Loucy (cell line): ENCODE data around the gene SLC37A4.
"Not testable (repeated sequence)": the region's sequence is repeated elsewhere in the genome, so short reads cannot be mapped to it uniquely, and the experiment has no call there.

Experiments used
- H2AFZ ChIP-seq: fragments of 200-600 bp; sonication (generic); 2 replicates; pipeline ENCODE4 v1.6.0; 2016; ENCODE audit warnings: antibody characterized with exemption, mild to moderate bottlenecking, low read length, moderate library complexity
- H3F3A ChIP-seq: fragments of 200-600 bp; 2 replicates; pipeline ENCODE4 v1.6.0; 2016; ENCODE audit warnings: antibody characterized with exemption, low read depth, mild to moderate bottlenecking
- H3K27me3 ChIP-seq: fragments of 200-600 bp; sonication (generic); 2 replicates; pipeline ENCODE4 v1.6.1; 2014; ENCODE audit warnings: low read length, mild to moderate bottlenecking; ENCODE audit not compliant: insufficient read depth, poor library complexity, severe bottlenecking
- H3K36me3 ChIP-seq: fragments of 200-600 bp; sonication (generic); 2 replicates; pipeline ENCODE4 v1.6.1; 2016; ENCODE audit warnings: low read length; ENCODE audit not compliant: insufficient read depth
- H3K4me1 ChIP-seq: fragments of 200-600 bp; sonication (generic); 2 replicates; pipeline ENCODE4 v1.5.1; 2014; ENCODE audit warnings: low read length, mild to moderate bottlenecking; ENCODE audit not compliant: insufficient read depth, poor library complexity, severe bottlenecking
- H3K4me2 ChIP-seq: fragments of 200-600 bp; sonication (generic); 2 replicates; pipeline ENCODE4 v1.6.0; 2014; ENCODE audit warnings: antibody characterized with exemption, low read length, low read depth, mild to moderate bottlenecking; ENCODE audit not compliant: poor library complexity, severe bottlenecking
- H3K4me3 ChIP-seq: fragments of 200-600 bp; sonication (generic); 2 replicates; pipeline ENCODE4 v1.5.1; 2014; ENCODE audit warnings: low read length, mild to moderate bottlenecking, mixed read lengths; ENCODE audit not compliant: poor library complexity, severe bottlenecking
- H3K79me2 ChIP-seq: fragments of 200-600 bp; sonication (generic); 2 replicates; pipeline ENCODE4 v1.6.1; 2014; ENCODE audit warnings: low read length; ENCODE audit not compliant: insufficient read depth
- H3K9ac ChIP-seq: fragments of 200-600 bp; sonication (generic); 2 replicates; pipeline ENCODE4 v1.6.0; 2014; ENCODE audit warnings: mild to moderate bottlenecking, low read depth, low read length, moderate library complexity; ENCODE audit not compliant: poor library complexity, severe bottlenecking
- H3K9me2 ChIP-seq: fragments of 200-600 bp; sonication (generic); replicated peaks from 2 replicates; pipeline ENCODE4 v1.6.1; 2016; ENCODE audit warnings: low read depth, low read length, mixed read lengths
- H3K9me3 ChIP-seq: fragments of 200-600 bp; sonication (generic); 2 replicates; pipeline ENCODE4 v1.6.1; 2014; ENCODE audit warnings: mild to moderate bottlenecking, antibody characterized with exemption, low read length, low read depth; ENCODE audit not compliant: insufficient read depth
- H4K20me1 ChIP-seq: fragments of 200-600 bp; sonication (generic); 2 replicates; pipeline ENCODE4 v1.6.0; 2014; ENCODE audit warnings: antibody characterized with exemption, low read length, mild to moderate bottlenecking; ENCODE audit not compliant: insufficient read depth, poor library complexity, severe bottlenecking
- CTCF ChIP-seq: fragments of 200-600 bp; sonication (generic); conservative IDR thresholded peaks from 2 replicates; pipeline ENCODE4 v1.5.1; 2014; ENCODE audit warnings: mild to moderate bottlenecking, antibody characterized with exemption, low read length
- EZH2phosphoT487 ChIP-seq: fragments of 200-600 bp; IDR thresholded peaks from 2 replicates; pipeline ENCODE4 v1.6.1; 2018; ENCODE audit warnings: antibody characterized with exemption, mild to moderate bottlenecking, moderate library complexity, borderline replicate concordance

The SLC37A4 gene

GRCh38 chr11:118988280-118988679, 42.4 kb downstream of the SLC37A4 start:
- H2AFZ ChIP-seq = no peak overlapping the region
- no peaks in the 10 kb centered on the region for H4K20me1 ChIP-seq
- H3K9me3 ChIP-seq = no peaks in the 10 kb centered on the region
- no peaks in the 10 kb centered on the region for H3K36me3 ChIP-seq
- no peaks in the 10 kb centered on the region for H3K27me3 ChIP-seq
- H3K4me2 ChIP-seq = no peak overlapping the region
- no peaks in the 10 kb centered on the region for H3K9me2 ChIP-seq
- no peak overlapping the region for H3K4me3 ChIP-seq
- H3K79me2 ChIP-seq = no peaks in the 10 kb centered on the region
- no peak overlapping the region for H3K9ac ChIP-seq
- TF ChIP-seq EZH2phosphoT487 (no peak), CTCF (no peak)
- H3F3A ChIP-seq = no peaks in the 10 kb centered on the region
- H3K4me1 ChIP-seq = no peaks in the 10 kb centered on the region

GRCh38 chr11:118984825-118985224, 45.9 kb downstream of the SLC37A4 start:
- H3K9me3 ChIP-seq = no peaks in the 10 kb centered on the region
- H3F3A ChIP-seq = no peaks in the 10 kb centered on the region
- no peaks in the 10 kb centered on the region for H3K9me2 ChIP-seq
- H3K36me3 ChIP-seq = no peaks in the 10 kb centered on the region
- no peak overlapping the region for H3K9ac ChIP-seq
- H3K4me2 ChIP-seq = no peak overlapping the region
- no peak for TF ChIP-seq CTCF
- H3K4me3 ChIP-seq = no peak overlapping the region
- no peaks in the 10 kb centered on the region for H3K27me3 ChIP-seq
- no peaks in the 10 kb centered on the region for H4K20me1 ChIP-seq
- H2AFZ ChIP-seq = no peak overlapping the region
- H3K79me2 ChIP-seq = no peaks in the 10 kb centered on the region
- no peaks in the 10 kb centered on the region for H3K4me1 ChIP-seq

- not testable (repeated sequence) for H3K4me3 ChIP-seq, H3K36me3 ChIP-seq, H2AFZ ChIP-seq, H3K9ac ChIP-seq, H3K27me3 ChIP-seq, H4K20me1 ChIP-seq, H3K79me2 ChIP-seq, H3K4me2 ChIP-seq, H3F3A ChIP-seq, H3K9me2 ChIP-seq, H3K9me3 ChIP-seq, H3K4me1 ChIP-seq
Measured at GRCh38 chr11:118984337-118984736, 46.3 kb downstream of the SLC37A4 start.

GRCh38 chr11:118980191-118980881, 50.3 kb downstream of the SLC37A4 start:
- Histone ChIP-seq H3K27me3 (no peaks in the 10 kb centered on the region), H3K9me2 (no peaks in the 10 kb centered on the region), H3K9me3 (no peaks in the 10 kb centered on the region), H3K79me2 (no peaks in the 10 kb centered on the region), H3K4me1 (no peaks in the 10 kb centered on the region), H3K4me2 (no peak overlapping the region), H3K36me3 (no peaks in the 10 kb centered on the region), H4K20me1 (no peaks in the 10 kb centered on the region), H3K9ac (no peak overlapping the region), H3K4me3 (no peak overlapping the region), H3F3A (no peaks in the 10 kb centered on the region), H2AFZ (no peak overlapping the region)
- no peak for TF ChIP-seq CTCF
- TF ChIP-seq EZH2phosphoT487 = no peak
